ENCODE measurements around the gene TMEM39A. TPM values are rescaled to one million over a fixed set of nuclear protein-coding genes. Genes with fewer than 3 reads are reported as not detected.

TMEM39A gene
- total and polyA plus RNA-seq, 2 donors from 2014 or later: 7.0 to 37.0 TPM

- peak overlapping the region in 2 of 3 donors; percentile 10 to 14 for H3K4me3 ChIP-seq (ENCODE audit: low read length in 3 of 3)
- FAIRE-seq (no peak), DNase-seq (no peak)
- H3K9ac ChIP-seq (ENCODE audit: low read length in 3 of 3): peak overlapping the region in 1 of 3 donors; percentile 0
- TF ChIP-seq CTCF (IDR thresholded peaks at IDR 0.05; ENCODE audit: borderline replicate concordance, extremely low read depth, insufficient read depth): no peak
- intact Hi-C loops (cut with DNase I): no loop called here
- peaks cover 2 to 15% (median 13%) of the 10 kb centered on the region in 3 donors for H3K4me1 ChIP-seq (ENCODE audit: control insufficient read depth in 2 of 3, insufficient read depth in 2 of 3, low read depth in 1 of 3, low read length in 3 of 3)
- no peaks in the 10 kb centered on the region for H3K27me3 ChIP-seq (ENCODE audit: control insufficient read depth, insufficient read depth, low read length)
- peaks cover 0 to 16% (median 4%) of the 10 kb centered on the region in 3 donors for H3K36me3 ChIP-seq (ENCODE audit: control insufficient read depth in 2 of 3, insufficient read depth in 3 of 3, low read length in 3 of 3)
- H3K9me3 ChIP-seq (ENCODE audit: control insufficient read depth in 2 of 3, insufficient read depth in 1 of 3, low read length in 3 of 3): no peaks in the 10 kb centered on the region
- no peak overlapping the region for H3K27ac ChIP-seq (ENCODE audit: low read depth in 2 of 2, low read length in 2 of 2)
These were observed 37.5 kb upstream of the TMEM39A start for GRCh38 chr3:119500901-119501300.

DNA sequence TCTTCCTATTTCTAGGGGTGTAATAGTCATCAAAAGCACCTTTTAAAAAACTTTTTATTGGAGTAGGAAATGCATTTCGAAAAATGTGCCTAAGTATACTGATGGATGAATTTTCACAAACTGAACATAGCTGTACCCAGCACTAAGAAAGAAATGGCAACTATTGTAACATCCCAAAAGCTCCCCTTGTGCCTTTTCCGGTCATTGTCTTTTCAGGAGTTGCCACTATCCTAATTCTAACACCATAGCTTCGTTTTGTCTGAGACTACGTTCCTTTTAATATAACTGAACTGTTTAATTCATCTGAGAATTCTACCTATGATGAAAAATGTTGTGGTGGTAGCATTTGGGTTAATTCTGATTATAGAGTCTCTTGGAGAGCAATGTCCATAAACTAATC lies 36.9 kb upstream of the TMEM39A start:
- TF ChIP-seq CTCF (IDR thresholded peaks at IDR 0.05; ENCODE audit: borderline replicate concordance, extremely low read depth, insufficient read depth): no peak
- Histone ChIP-seq H3K27me3 (ENCODE audit: control insufficient read depth, insufficient read depth, low read length) (no peaks in the 10 kb centered on the region), H3K9ac (ENCODE audit: low read length in 3 of 3) (peak overlapping the region in 2 of 3 donors; percentile 0 to 13), H3K9me3 (ENCODE audit: control insufficient read depth in 2 of 3, insufficient read depth in 1 of 3, low read length in 3 of 3) (no peaks in the 10 kb centered on the region), H3K4me3 (ENCODE audit: low read length in 3 of 3) (peak overlapping the region in 2 of 3 donors; percentile 14 to 20), H3K27ac (ENCODE audit: low read depth in 2 of 2, low read length in 2 of 2) (no peak overlapping the region), H3K4me1 (ENCODE audit: control insufficient read depth in 2 of 3, insufficient read depth in 2 of 3, low read depth in 1 of 3, low read length in 3 of 3) (peaks cover 2 to 15% (median 13%) of the 10 kb centered on the region in 3 donors), H3K36me3 (ENCODE audit: control insufficient read depth in 2 of 3, insufficient read depth in 3 of 3, low read length in 3 of 3) (peaks cover 0 to 11% (median 4%) of the 10 kb centered on the region in 3 donors)
- intact Hi-C loops (cut with DNase I): no loop called here
- DNase-seq (no peak), FAIRE-seq (no peak)

DNA sequence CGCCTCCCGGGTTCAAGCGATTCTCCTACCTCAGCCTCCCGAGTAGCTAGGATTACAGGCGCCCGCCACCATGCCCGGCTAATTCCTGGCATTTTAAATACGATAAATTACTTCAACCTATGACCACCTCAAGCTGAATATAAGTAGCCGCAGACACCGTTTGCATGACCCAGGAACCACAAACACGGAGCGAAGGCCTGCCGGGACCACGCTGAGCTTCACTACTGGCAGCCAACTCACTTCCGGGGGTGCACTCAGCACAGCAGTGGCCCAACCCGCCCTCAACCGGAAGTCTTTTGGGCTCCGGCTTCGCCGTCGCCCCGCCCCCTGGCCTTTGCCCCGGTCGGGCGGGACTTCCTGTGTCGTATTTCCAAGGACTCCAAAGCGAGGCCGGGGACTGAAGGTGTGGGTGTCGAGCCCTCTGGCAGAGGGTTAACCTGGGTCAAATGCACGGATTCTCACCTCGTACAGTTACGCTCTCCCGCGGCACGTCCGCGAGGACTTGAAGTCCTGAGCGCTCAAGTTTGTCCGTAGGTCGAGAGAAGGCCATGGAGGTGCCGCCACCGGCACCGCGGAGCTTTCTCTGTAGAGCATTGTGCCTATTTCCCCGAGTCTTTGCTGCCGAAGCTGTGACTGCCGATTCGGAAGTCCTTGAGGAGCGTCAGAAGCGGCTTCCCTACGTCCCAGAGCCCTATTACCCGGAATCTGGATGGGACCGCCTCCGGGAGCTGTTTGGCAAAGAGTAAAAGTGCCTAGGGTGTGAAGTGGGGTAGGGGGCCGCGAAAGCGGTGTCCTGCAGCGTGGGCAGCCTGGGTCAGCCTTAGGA lies 35.0 kb upstream of the TMEM39A start, which contains the start of gene TIMMDC1:
Gene TIMMDC1, plus strand, starts transcription at position 362 of the 826 bp plus-strand sequence. Its CDS starts 187 bp downstream, at position 549.
- H3K27me3 ChIP-seq (ENCODE audit: control insufficient read depth, insufficient read depth, low read length): no peaks in the 10 kb centered on the region
- peak within 1 kb of the TSS; percentile 93 to 100 (median 99) for H3K4me3 ChIP-seq (ENCODE audit: low read length in 3 of 3)
- intact Hi-C loops (cut with DNase I): no loop called here
- H3K9ac ChIP-seq (ENCODE audit: low read length in 3 of 3): peak within 1 kb of the TSS; percentile 98 to 100 (median 99)
- TF ChIP-seq CTCF (IDR thresholded peaks at IDR 0.05; ENCODE audit: borderline replicate concordance, extremely low read depth, insufficient read depth): no peak
- FAIRE-seq (peak; percentile 81), DNase-seq (peak; percentile 98 to 99 (median 99))
- H3K36me3 ChIP-seq (ENCODE audit: control insufficient read depth in 2 of 3, insufficient read depth in 3 of 3, low read length in 3 of 3): peaks cover 0 to 2% (median 0%) of the 10 kb centered on the region in 3 donors
- H3K9me3 ChIP-seq (ENCODE audit: control insufficient read depth in 2 of 3, insufficient read depth in 1 of 3, low read length in 3 of 3): no peaks in the 10 kb centered on the region
- H3K4me1 ChIP-seq (ENCODE audit: control insufficient read depth in 2 of 3, insufficient read depth in 2 of 3, low read depth in 1 of 3, low read length in 3 of 3): peaks cover 2 to 15% (median 13%) of the 10 kb centered on the region in 3 donors
- H3K27ac ChIP-seq (ENCODE audit: low read depth in 2 of 2, low read length in 2 of 2): peak within 1 kb of the TSS; percentile 97

Data from kidney (tissue), 14 donors.